HepG2 (cell line): ENCODE data around the gene MED13. TPM values are rescaled to one million over a fixed set of nuclear protein-coding genes. Genes with fewer than 3 reads are reported as not detected.

Experiments
- ADNP ChIP-seq: sonication (generic); formaldehyde crosslinking; IDR thresholded peaks from 2 replicates; pipeline ENCODE4 v1.4.0; 2020; ENCODE audit warnings: missing genetic modification reagents
- ATF7-NPFF ChIP-seq: sonication (generic); formaldehyde crosslinking; IDR thresholded peaks from 2 replicates; pipeline ENCODE4 v1.8.1; 2023; ENCODE audit warnings: mild to moderate bottlenecking, low read depth, missing genetic modification reagents, moderate library complexity
- CBX1 ChIP-seq: IDR thresholded peaks from one replicate; pipeline ENCODE4 v1.6.1; 2016; ENCODE audit warnings: antibody characterized with exemption, low read depth
- E2F1 ChIP-seq: sonication (generic); formaldehyde crosslinking; IDR thresholded peaks from 2 replicates; pipeline ENCODE4 v1.5.0; 2020; ENCODE audit warnings: missing genetic modification reagents
- ELF3 ChIP-seq: IDR thresholded peaks from 2 replicates; pipeline ENCODE4 v1.6.1; 2016; ENCODE audit warnings: missing genetic modification reagents, missing compliant biosample characterization
- EZH2 ChIP-seq: conservative IDR thresholded peaks from 2 replicates; pipeline ENCODE4 v1.6.1; 2012; ENCODE audit warnings: mild to moderate bottlenecking, low read depth, low read length, moderate library complexity
- GATA4 ChIP-seq: sonication (generic); IDR thresholded peaks from 2 replicates; pipeline ENCODE4 v1.6.1; 2016; ENCODE audit warnings: antibody characterized with exemption, low read depth, borderline replicate concordance
- HNRNPL ChIP-seq: fragments of 200-400 bp; formaldehyde crosslinking; IDR thresholded peaks from 2 replicates; pipeline ENCODE4 v1.6.1; 2017; ENCODE audit warnings: mild to moderate bottlenecking, low read depth, low read length
- HOXA7 ChIP-seq: sonication (generic); formaldehyde crosslinking; IDR thresholded peaks from 2 replicates; pipeline ENCODE4 v1.8.1; 2022; ENCODE audit warnings: mild to moderate bottlenecking, missing genetic modification reagents, moderate library complexity
- KLF15 ChIP-seq: sonication (generic); formaldehyde crosslinking; IDR thresholded peaks from 2 replicates; pipeline ENCODE4 v1.8.1; 2023; ENCODE audit warnings: borderline replicate concordance, mild to moderate bottlenecking, inconsistent platforms, missing genetic modification reagents, mixed read lengths
- PCBP2 ChIP-seq: fragments of 200-400 bp; formaldehyde crosslinking; optimal IDR thresholded peaks from 2 replicates; pipeline ENCODE3; 2018; ENCODE audit warnings: low read length, low read depth; ENCODE audit not compliant: poor library complexity, severe bottlenecking
- PLRG1 ChIP-seq: fragments of 450-650 bp; conservative IDR thresholded peaks from 2 replicates; pipeline ENCODE4 v1.6.1; 2016
- POGZ ChIP-seq: sonication (generic); formaldehyde crosslinking; IDR thresholded peaks from 2 replicates; pipeline ENCODE4 v1.4.0; 2020; ENCODE audit warnings: mild to moderate bottlenecking, missing genetic modification reagents
- PRPF4 ChIP-seq: fragments of 200-400 bp; formaldehyde crosslinking; IDR thresholded peaks from 2 replicates; pipeline ENCODE4 v1.6.1; 2016; ENCODE audit warnings: low read length, low read depth; ENCODE audit not compliant: poor library complexity, severe bottlenecking
- SOX5 ChIP-seq: IDR thresholded peaks from 2 replicates; pipeline ENCODE4 v1.6.1; 2016; ENCODE audit warnings: borderline replicate concordance
- STAT5B ChIP-seq: sonication (generic); formaldehyde crosslinking; IDR thresholded peaks from 2 replicates; pipeline ENCODE4 v1.4.0; 2020; ENCODE audit warnings: missing genetic modification reagents
- STAT6 ChIP-seq: sonication (generic); formaldehyde crosslinking; IDR thresholded peaks from 2 replicates; pipeline ENCODE4 v1.4.0; 2020; ENCODE audit warnings: missing genetic modification reagents, mild to moderate bottlenecking, borderline replicate concordance
- TRIM24 ChIP-seq: sonication (generic); formaldehyde crosslinking; IDR thresholded peaks from 2 replicates; pipeline ENCODE4 v1.8.0; 2022; ENCODE audit warnings: mild to moderate bottlenecking, missing genetic modification reagents
- TSC22D2 ChIP-seq: sonication (generic); formaldehyde crosslinking; IDR thresholded peaks from 2 replicates; pipeline ENCODE4 v1.5.1; 2020; ENCODE audit warnings: missing genetic modification reagents, mild to moderate bottlenecking, borderline replicate concordance
- ZNF362 ChIP-seq: sonication (generic); formaldehyde crosslinking; IDR thresholded peaks from 2 replicates; pipeline ENCODE4 v1.4.0; 2020; ENCODE audit warnings: missing genetic modification reagents, mild to moderate bottlenecking, borderline replicate concordance
- polyA plus RNA-seq, 8 experiments: library from polyadenylated mRNA; depleted of rRNA in 3 of 8; stranded (reverse) in 7 of 8; unstranded in 1 of 8; fragments of >200 nt; fragmentation: Illumina TruSeq in 4 of 8; extraction: Trizol in 4 of 8; gene quantifications; 2 replicates each; pipeline versions ENCODE4 v1.2.1 to v1.2.3, GENCODE V29; 2011 to 2016; ENCODE audit warnings: low read depth in 4 of 8, missing spikeins in 1 of 8, mixed read lengths in 1 of 8; ENCODE audit not compliant: insufficient read depth in 1 of 8
- total RNA-seq, 5 experiments: library from RNA; depleted of rRNA; stranded (reverse); fragments of >200 nt; fragmentation: Illumina TruSeq; extraction: Trizol; gene quantifications; 2 replicates each; pipeline ENCODE4 v1.2.3, GENCODE V29; 2016; ENCODE audit warnings: low read depth in 1 of 5
- TF ChIP-seq, protein P1 (sequence below): IDR thresholded peaks from 2 replicates; pipeline ENCODE4 v1.6.1; 2018; ENCODE audit warnings: missing genetic modification reagents, mild to moderate bottlenecking, missing compliant biosample characterization
- TF ChIP-seq, protein P2 (sequence below): sonication (generic); formaldehyde crosslinking; IDR thresholded peaks from 2 replicates; pipeline ENCODE4 v1.4.0; 2020; ENCODE audit warnings: mild to moderate bottlenecking, low read depth, missing genetic modification reagents

MED13 gene
- total and polyA plus RNA-seq, 2 of the 13 experiments (the other 11 are each of a cell fraction or from before 2014, with no cell fraction given): 27.4 to 69.1 TPM

- TF ChIP-seq POGZ (CRISPR knock-in tag): peak; percentile 92
- TF ChIP-seq KLF15 (CRISPR knock-in tag): no peak
- peak; percentile 68; the same call in 1 of the 2 replicates for TF ChIP-seq TSC22D2 (CRISPR knock-in tag)
- peak; percentile 72 for TF ChIP-seq GATA4
- TF ChIP-seq PLRG1: no peak
- no peak for TF ChIP-seq ADNP (CRISPR knock-in tag)
- no peak for TF ChIP-seq EZH2
- TF ChIP-seq TRIM24 (CRISPR knock-in tag): no peak
- TF ChIP-seq CBX1: no peak
- 0 out of 2 replicates have a peak, but pooled peaks have one; percentile 2 for TF ChIP-seq STAT5B
- no peak for TF ChIP-seq SOX5 (CRISPR knock-in tag)
- TF ChIP-seq ZNF362 (CRISPR knock-in tag): peak; percentile 70; the same call in 1 of the 2 replicates
- peak; percentile 90 for TF ChIP-seq ATF7-NPFF (CRISPR knock-in tag)
- TF ChIP-seq, protein P1, sequence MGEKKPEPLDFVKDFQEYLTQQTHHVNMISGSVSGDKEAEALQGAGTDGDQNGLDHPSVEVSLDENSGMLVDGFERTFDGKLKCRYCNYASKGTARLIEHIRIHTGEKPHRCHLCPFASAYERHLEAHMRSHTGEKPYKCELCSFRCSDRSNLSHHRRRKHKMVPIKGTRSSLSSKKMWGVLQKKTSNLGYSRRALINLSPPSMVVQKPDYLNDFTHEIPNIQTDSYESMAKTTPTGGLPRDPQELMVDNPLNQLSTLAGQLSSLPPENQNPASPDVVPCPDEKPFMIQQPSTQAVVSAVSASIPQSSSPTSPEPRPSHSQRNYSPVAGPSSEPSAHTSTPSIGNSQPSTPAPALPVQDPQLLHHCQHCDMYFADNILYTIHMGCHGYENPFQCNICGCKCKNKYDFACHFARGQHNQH (CRISPR knock-in tag): peak; percentile 71
- peak; percentile 73 for TF ChIP-seq HNRNPL
- TF ChIP-seq, protein P2, sequence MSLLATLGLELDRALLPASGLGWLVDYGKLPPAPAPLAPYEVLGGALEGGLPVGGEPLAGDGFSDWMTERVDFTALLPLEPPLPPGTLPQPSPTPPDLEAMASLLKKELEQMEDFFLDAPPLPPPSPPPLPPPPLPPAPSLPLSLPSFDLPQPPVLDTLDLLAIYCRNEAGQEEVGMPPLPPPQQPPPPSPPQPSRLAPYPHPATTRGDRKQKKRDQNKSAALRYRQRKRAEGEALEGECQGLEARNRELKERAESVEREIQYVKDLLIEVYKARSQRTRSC (CRISPR knock-in tag): peak; percentile 26; the same call in 1 of the 2 replicates
- peak; percentile 71 for TF ChIP-seq ELF3 (CRISPR knock-in tag)
- peak; percentile 94 for TF ChIP-seq STAT6 (CRISPR knock-in tag)
- no peak for TF ChIP-seq PRPF4
- no peak for TF ChIP-seq PCBP2
- no peak for TF ChIP-seq E2F1 (CRISPR knock-in tag)
- TF ChIP-seq HOXA7: no peak
Measured at GRCh38 chr17:61927208-61928100, 137.6 kb downstream of the MED13 start, which contains the start of gene INTS2 (continued).
